ENCODE measurements around the gene PLPP2.

The PLPP2 gene

GRCh38 chr19:306151-306900 is 15.1 kb upstream of the PLPP2 start:
- Histone ChIP-seq H3K9me3 (ENCODE audit: control insufficient read depth, insufficient read depth, low read length) (no peaks in the 10 kb centered on the region), H3K36me3 (ENCODE audit: control insufficient read depth, insufficient read depth, low read length) (peaks cover 68% of the 10 kb centered on the region), H3K27ac (ENCODE audit: low read depth, low read length) (no peak overlapping the region), H3K9ac (ENCODE audit: low read depth, low read length) (no peak overlapping the region), H3K4me1 (ENCODE audit: control insufficient read depth, insufficient read depth, low read length) (no peaks in the 10 kb centered on the region), H3K4me3 (ENCODE audit: low read depth, low read length) (no peak overlapping the region), H3K27me3 (ENCODE audit: control insufficient read depth, insufficient read depth, low read length) (no peaks in the 10 kb centered on the region)

GRCh38 chr19:305240-306150 is 14.3 kb upstream of the PLPP2 start:
- H3K36me3 ChIP-seq (ENCODE audit: control insufficient read depth, insufficient read depth, low read length): peaks cover 60% of the 10 kb centered on the region

GRCh38 chr19:296476-297225 is 5.4 kb upstream of the PLPP2 start:
- no peaks in the 10 kb centered on the region for H3K9me3 ChIP-seq (ENCODE audit: control insufficient read depth, insufficient read depth, low read length)
- H3K36me3 ChIP-seq (ENCODE audit: control insufficient read depth, insufficient read depth, low read length): 0 out of 2 replicates have a peak, but pooled peaks cover under 1% of the 10 kb centered on the region
- peaks cover 16% of the 10 kb centered on the region for H3K27me3 ChIP-seq (ENCODE audit: control insufficient read depth, insufficient read depth, low read length)
- H3K4me1 ChIP-seq (ENCODE audit: control insufficient read depth, insufficient read depth, low read length): peaks cover 20% of the 10 kb centered on the region
- H3K9ac ChIP-seq (ENCODE audit: low read depth, low read length): no peak overlapping the region
- H3K4me3 ChIP-seq (ENCODE audit: low read depth, low read length): no peak overlapping the region
- no peak overlapping the region for H3K27ac ChIP-seq (ENCODE audit: low read depth, low read length)

More at GRCh38 chr19:305240-306150, 14.3 kb upstream of the PLPP2 start:
- H3K27ac ChIP-seq (ENCODE audit: low read depth, low read length): no peak overlapping the region
- no peak overlapping the region for H3K4me3 ChIP-seq (ENCODE audit: low read depth, low read length)
- H3K4me1 ChIP-seq (ENCODE audit: control insufficient read depth, insufficient read depth, low read length): no peaks in the 10 kb centered on the region
- no peaks in the 10 kb centered on the region for H3K27me3 ChIP-seq (ENCODE audit: control insufficient read depth, insufficient read depth, low read length)
- no peak overlapping the region for H3K9ac ChIP-seq (ENCODE audit: low read depth, low read length)
- no peaks in the 10 kb centered on the region for H3K9me3 ChIP-seq (ENCODE audit: control insufficient read depth, insufficient read depth, low read length)

GRCh38 chr19:295687-296370 is 4.6 kb upstream of the PLPP2 start:
- Histone ChIP-seq H3K4me1 (ENCODE audit: control insufficient read depth, insufficient read depth, low read length) (peaks cover 20% of the 10 kb centered on the region), H3K27me3 (ENCODE audit: control insufficient read depth, insufficient read depth, low read length) (peaks cover 16% of the 10 kb centered on the region), H3K4me3 (ENCODE audit: low read depth, low read length) (no peak overlapping the region), H3K36me3 (ENCODE audit: control insufficient read depth, insufficient read depth, low read length) (no peaks in the 10 kb centered on the region), H3K9me3 (ENCODE audit: control insufficient read depth, insufficient read depth, low read length) (no peaks in the 10 kb centered on the region), H3K27ac (ENCODE audit: low read depth, low read length) (peak overlapping the region; percentile 16), H3K9ac (ENCODE audit: low read depth, low read length) (no peak overlapping the region)

- H3K27me3 ChIP-seq (ENCODE audit: control insufficient read depth, insufficient read depth, low read length): peaks cover 16% of the 10 kb centered on the region
- peaks cover 23% of the 10 kb centered on the region for H3K4me1 ChIP-seq (ENCODE audit: control insufficient read depth, insufficient read depth, low read length)
- H3K9ac ChIP-seq (ENCODE audit: low read depth, low read length): no peak overlapping the region
- H3K36me3 ChIP-seq (ENCODE audit: control insufficient read depth, insufficient read depth, low read length): no peaks in the 10 kb centered on the region
- no peaks in the 10 kb centered on the region for H3K9me3 ChIP-seq (ENCODE audit: control insufficient read depth, insufficient read depth, low read length)
- peak overlapping the region; percentile 37; the same call in 1 of the 2 replicates for H3K4me3 ChIP-seq (ENCODE audit: low read depth, low read length)
- peak overlapping the region; percentile 16 for H3K27ac ChIP-seq (ENCODE audit: low read depth, low read length)
Observed at GRCh38 chr19:294946-295686, 3.9 kb upstream of the PLPP2 start.

- no peak overlapping the region for H3K9ac ChIP-seq (ENCODE audit: low read depth, low read length)
- H3K36me3 ChIP-seq (ENCODE audit: control insufficient read depth, insufficient read depth, low read length): no peaks in the 10 kb centered on the region
- peaks cover 16% of the 10 kb centered on the region for H3K27me3 ChIP-seq (ENCODE audit: control insufficient read depth, insufficient read depth, low read length)
- H3K4me3 ChIP-seq (ENCODE audit: low read depth, low read length): peak overlapping the region; percentile 37; the same call in 1 of the 2 replicates
- H3K4me1 ChIP-seq (ENCODE audit: control insufficient read depth, insufficient read depth, low read length): peaks cover 29% of the 10 kb centered on the region
- no peaks in the 10 kb centered on the region for H3K9me3 ChIP-seq (ENCODE audit: control insufficient read depth, insufficient read depth, low read length)
- H3K27ac ChIP-seq (ENCODE audit: low read depth, low read length): no peak overlapping the region
Observed at GRCh38 chr19:294341-294945, 3.2 kb upstream of the PLPP2 start.

- Histone ChIP-seq H3K36me3 (ENCODE audit: control insufficient read depth, insufficient read depth, low read length) (no peaks in the 10 kb centered on the region), H3K27me3 (ENCODE audit: control insufficient read depth, insufficient read depth, low read length) (peaks cover 16% of the 10 kb centered on the region), H3K4me1 (ENCODE audit: control insufficient read depth, insufficient read depth, low read length) (peaks cover 38% of the 10 kb centered on the region), H3K9me3 (ENCODE audit: control insufficient read depth, insufficient read depth, low read length) (no peaks in the 10 kb centered on the region), H3K27ac (ENCODE audit: low read depth, low read length) (no peak overlapping the region), H3K9ac (ENCODE audit: low read depth, low read length) (no peak overlapping the region), H3K4me3 (ENCODE audit: low read depth, low read length) (no peak overlapping the region)
Observed at GRCh38 chr19:293436-294110, 2.4 kb upstream of the PLPP2 start.

- Histone ChIP-seq H3K9me3 (ENCODE audit: control insufficient read depth, insufficient read depth, low read length) (no peaks in the 10 kb centered on the region), H3K4me1 (ENCODE audit: control insufficient read depth, insufficient read depth, low read length) (peaks cover 44% of the 10 kb centered on the region), H3K36me3 (ENCODE audit: control insufficient read depth, insufficient read depth, low read length) (no peaks in the 10 kb centered on the region), H3K4me3 (ENCODE audit: low read depth, low read length) (no peak overlapping the region), H3K9ac (ENCODE audit: low read depth, low read length) (no peak overlapping the region), H3K27me3 (ENCODE audit: control insufficient read depth, insufficient read depth, low read length) (peaks cover 16% of the 10 kb centered on the region), H3K27ac (ENCODE audit: low read depth, low read length) (no peak overlapping the region)
Observed at GRCh38 chr19:292951-293350, 1.7 kb upstream of the PLPP2 start.

- Histone ChIP-seq H3K27ac (ENCODE audit: low read depth, low read length) (no peak overlapping the region), H3K9ac (ENCODE audit: low read depth, low read length) (no peak overlapping the region)
Observed at GRCh38 chr19:292281-292884, 1.2 kb upstream of the PLPP2 start.

More at GRCh38 chr19:292281-292884, 1.2 kb upstream of the PLPP2 start:
- Histone ChIP-seq H3K27me3 (ENCODE audit: control insufficient read depth, insufficient read depth, low read length) (peaks cover 16% of the 10 kb centered on the region), H3K9me3 (ENCODE audit: control insufficient read depth, insufficient read depth, low read length) (no peaks in the 10 kb centered on the region), H3K36me3 (ENCODE audit: control insufficient read depth, insufficient read depth, low read length) (peaks cover 2% of the 10 kb centered on the region), H3K4me1 (ENCODE audit: control insufficient read depth, insufficient read depth, low read length) (peaks cover 45% of the 10 kb centered on the region), H3K4me3 (ENCODE audit: low read depth, low read length) (no peak overlapping the region)

All from HUES48 (cell line).